ENCODE data around the gene MICU2. TPM values are rescaled to one million over a fixed set of nuclear protein-coding genes. Genes with fewer than 3 reads are reported as not detected.

MICU2 gene
- total and polyA plus RNA-seq, 4 donors: 27.5 to 31.9 (median 30.2) TPM

DNA sequence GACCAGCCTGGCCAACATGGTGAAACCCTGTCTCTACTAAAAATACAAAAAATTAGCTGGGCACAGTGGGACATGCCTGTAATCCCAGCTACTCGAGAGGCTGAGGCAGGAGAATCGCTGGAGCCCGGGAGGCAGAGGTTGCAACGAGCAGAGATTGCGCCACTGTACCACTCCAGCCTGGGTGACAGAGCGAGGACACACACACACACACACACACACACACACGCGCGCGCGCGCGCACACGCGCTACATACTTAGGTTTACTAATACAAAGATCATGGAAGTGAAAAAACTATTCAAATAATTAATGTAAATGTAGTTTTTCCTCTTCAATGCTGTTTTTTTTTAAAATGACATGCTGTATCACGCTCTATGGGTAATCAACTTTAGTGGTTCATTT lies 86.4 kb downstream of the MICU2 start:
- H3K4me3 ChIP-seq (ENCODE audit: low read length in 2 of 2): no peak overlapping the region
- H3K4me1 ChIP-seq (ENCODE audit: control insufficient read depth in 1 of 2, insufficient read depth in 2 of 2, low read length in 2 of 2): no peaks in the 10 kb centered on the region
- peaks cover 0 to 3% of the 10 kb centered on the region in 2 donors for H3K36me3 ChIP-seq (ENCODE audit: control insufficient read depth in 1 of 2, insufficient read depth in 2 of 2, low read length in 1 of 2)
- intact Hi-C loops (cut with DNase I): no loop called here
- no peaks in the 10 kb centered on the region for H3K9me3 ChIP-seq (ENCODE audit: control insufficient read depth, low read length)
- DNase-seq (no peak), ATAC-seq (ENCODE audit: low FRiP score) (no peak)
- 88 to 92% methylated on average over 16 of the region's 16 CpGs for WGBS, 2 donors
- H3K27ac ChIP-seq (ENCODE audit: low read depth in 1 of 2, low read length in 2 of 2): no peak overlapping the region
- H3K27me3 ChIP-seq (ENCODE audit: control insufficient read depth in 1 of 2, insufficient read depth in 2 of 2, low read length in 1 of 2): no peaks in the 10 kb centered on the region

DNA sequence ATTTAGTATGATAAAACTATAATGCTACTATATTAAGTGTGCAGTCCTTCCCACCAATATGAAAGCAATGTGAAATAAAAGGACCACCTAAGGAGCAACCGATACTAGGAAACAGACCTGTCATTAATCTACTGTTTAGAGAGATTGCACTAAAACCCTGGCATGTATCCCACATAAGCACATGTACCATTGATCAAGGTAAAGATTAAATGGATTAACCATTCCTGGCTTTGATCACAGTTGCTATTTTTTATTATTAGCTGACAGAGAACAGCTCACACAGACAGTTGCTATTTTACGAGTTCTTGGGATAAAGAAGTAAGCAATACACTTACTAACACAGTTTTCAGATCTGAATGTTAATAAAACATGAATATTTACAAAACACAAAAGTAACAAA lies 87.2 kb downstream of the MICU2 start:
- H3K27ac ChIP-seq (ENCODE audit: low read depth in 1 of 2, low read length in 2 of 2): no peak overlapping the region
- no peaks in the 10 kb centered on the region for H3K27me3 ChIP-seq (ENCODE audit: control insufficient read depth in 1 of 2, insufficient read depth in 2 of 2, low read length in 1 of 2)
- ATAC-seq (ENCODE audit: low FRiP score): no peak
- peaks cover 2 to 3% of the 10 kb centered on the region in 2 donors for H3K36me3 ChIP-seq (ENCODE audit: control insufficient read depth in 1 of 2, insufficient read depth in 2 of 2, low read length in 1 of 2)
- DNase-seq: no peak
- no peak overlapping the region for H3K4me3 ChIP-seq (ENCODE audit: low read length in 2 of 2)
- H3K4me1 ChIP-seq (ENCODE audit: control insufficient read depth in 1 of 2, insufficient read depth in 2 of 2, low read length in 2 of 2): no peaks in the 10 kb centered on the region
- H3K9me3 ChIP-seq (ENCODE audit: control insufficient read depth, low read length): no peaks in the 10 kb centered on the region
- 92 to 94% methylated on average over 2 of the region's 2 CpGs for WGBS, 2 donors
- intact Hi-C loops (cut with DNase I): no loop called here

DNA sequence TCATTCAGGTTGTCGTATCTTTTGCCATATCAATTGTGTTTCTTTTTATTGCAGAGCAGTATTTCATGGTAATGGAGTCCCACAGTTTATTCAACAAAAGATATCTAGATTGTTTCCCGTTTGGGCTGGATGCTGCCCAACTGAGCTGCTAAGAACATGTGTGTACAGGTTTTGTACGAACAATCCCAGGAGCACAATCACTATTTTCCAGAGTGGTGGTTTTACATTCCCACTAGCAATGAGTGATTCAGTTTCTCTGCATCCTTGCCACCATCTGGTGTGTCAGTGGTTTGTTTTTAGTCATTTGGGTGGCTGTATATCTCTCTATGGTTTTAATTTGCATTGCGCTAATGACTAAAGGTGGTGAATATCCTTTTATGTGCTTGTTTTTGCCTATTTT lies 92.1 kb downstream of the MICU2 start:
- ATAC-seq (ENCODE audit: low FRiP score): no peak
- Histone ChIP-seq H3K27ac (ENCODE audit: low read depth in 1 of 2, low read length in 2 of 2) (no peak overlapping the region), H3K9me3 (ENCODE audit: control insufficient read depth, low read length) (no peaks in the 10 kb centered on the region), H3K27me3 (ENCODE audit: control insufficient read depth in 1 of 2, insufficient read depth in 2 of 2, low read length in 1 of 2) (no peaks in the 10 kb centered on the region), H3K36me3 (ENCODE audit: control insufficient read depth in 1 of 2, insufficient read depth in 2 of 2, low read length in 1 of 2) (peaks cover 0 to 2% of the 10 kb centered on the region in 2 donors), H3K4me1 (ENCODE audit: control insufficient read depth in 1 of 2, insufficient read depth in 2 of 2, low read length in 2 of 2) (no peaks in the 10 kb centered on the region), H3K4me3 (ENCODE audit: low read length in 2 of 2) (no peak overlapping the region)
- WGBS, 2 donors: 55 to 66% methylated on average over 4 of the region's 4 CpGs
- DNase-seq: no peak
- intact Hi-C loops (cut with DNase I): no loop called here

DNA sequence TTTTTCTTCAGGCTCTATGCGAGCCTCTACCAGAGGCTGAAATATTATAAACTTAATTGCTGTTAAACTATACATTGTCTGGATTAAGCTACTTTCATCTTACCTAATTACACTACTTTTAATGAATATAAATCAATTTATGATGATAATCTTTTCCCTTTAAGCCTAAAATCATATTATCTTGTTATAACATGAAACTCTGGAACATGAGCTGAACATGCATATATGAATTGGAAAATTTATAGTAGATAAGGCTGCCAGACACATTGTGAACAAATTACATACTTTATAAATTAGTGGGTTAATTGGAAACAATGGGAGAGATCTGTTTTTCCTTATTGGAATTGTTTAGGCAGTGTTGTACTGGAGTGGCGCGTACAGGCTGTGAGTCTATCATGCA lies 99.6 kb downstream of the MICU2 start:
- H3K9me3 ChIP-seq (ENCODE audit: control insufficient read depth, low read length): no peaks in the 10 kb centered on the region
- H3K4me3 ChIP-seq (ENCODE audit: low read length in 2 of 2): no peak overlapping the region
- ATAC-seq (ENCODE audit: low FRiP score) (no peak), DNase-seq (no peak)
- intact Hi-C loops (cut with DNase I): no loop called here
- no peaks in the 10 kb centered on the region for H3K27me3 ChIP-seq (ENCODE audit: control insufficient read depth in 1 of 2, insufficient read depth in 2 of 2, low read length in 1 of 2)
- peaks cover 0 to 2% of the 10 kb centered on the region in 2 donors for H3K36me3 ChIP-seq (ENCODE audit: control insufficient read depth in 1 of 2, insufficient read depth in 2 of 2, low read length in 1 of 2)
- 94 to 97% methylated on average over 3 of the region's 3 CpGs for WGBS, 2 donors
- H3K4me1 ChIP-seq (ENCODE audit: control insufficient read depth in 1 of 2, insufficient read depth in 2 of 2, low read length in 2 of 2): no peaks in the 10 kb centered on the region
- no peak overlapping the region for H3K27ac ChIP-seq (ENCODE audit: low read depth in 1 of 2, low read length in 2 of 2)

DNA sequence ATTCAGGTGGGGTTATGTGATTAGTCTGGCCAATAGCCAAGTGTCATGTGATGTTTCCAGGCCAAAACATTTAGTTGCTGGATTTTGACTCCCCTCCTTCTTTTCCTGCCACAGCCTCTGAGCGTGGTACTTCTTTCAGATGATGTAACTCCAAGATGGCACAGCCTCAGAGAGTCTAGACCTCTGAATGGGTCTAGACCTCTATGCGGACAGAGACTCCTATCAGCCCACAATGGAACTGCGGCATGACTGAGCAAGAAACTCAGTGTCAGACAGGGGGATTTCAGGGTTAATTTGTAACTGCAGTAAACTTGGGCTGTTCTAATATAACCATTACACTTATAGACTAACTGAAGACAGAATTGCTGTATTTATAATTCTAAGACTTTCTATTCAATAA lies 102.3 kb downstream of the MICU2 start:
- no peak overlapping the region for H3K27ac ChIP-seq (ENCODE audit: low read depth in 1 of 2, low read length in 2 of 2)
- no peak for ATAC-seq (ENCODE audit: low FRiP score)

DNA sequence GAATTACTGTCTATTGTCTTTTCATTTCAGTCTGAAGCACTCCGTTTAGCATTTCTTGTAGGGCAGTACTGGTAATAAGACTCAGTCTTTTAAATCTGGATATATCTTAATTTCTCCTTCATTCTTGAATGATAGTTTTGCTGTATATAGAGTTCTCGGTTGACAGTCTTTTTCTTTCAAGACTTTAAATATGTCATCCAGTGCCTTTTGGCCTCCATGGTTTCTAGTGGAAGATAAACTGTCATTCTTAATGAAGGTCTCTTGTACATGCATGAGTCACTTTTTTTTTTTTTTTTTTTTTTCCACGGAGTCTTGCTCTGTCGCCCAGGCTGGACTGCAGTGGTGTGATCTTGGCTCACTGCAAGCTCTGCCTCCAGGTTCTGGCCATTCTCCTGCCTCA lies 117.6 kb downstream of the MICU2 start:
- H3K36me3 ChIP-seq (ENCODE audit: control insufficient read depth in 1 of 2, insufficient read depth in 2 of 2, low read length in 1 of 2): peaks cover 4 to 6% of the 10 kb centered on the region in 2 donors
- H3K27ac ChIP-seq (ENCODE audit: low read depth in 1 of 2, low read length in 2 of 2): no peak overlapping the region
- 96 to 98% methylated on average over 4 of the region's 4 CpGs for WGBS, 2 donors
- peaks cover 0 to 2% of the 10 kb centered on the region in 2 donors for H3K27me3 ChIP-seq (ENCODE audit: control insufficient read depth in 1 of 2, insufficient read depth in 2 of 2, low read length in 1 of 2)
- no peaks in the 10 kb centered on the region for H3K4me1 ChIP-seq (ENCODE audit: control insufficient read depth in 1 of 2, insufficient read depth in 2 of 2, low read length in 2 of 2)
- H3K4me3 ChIP-seq (ENCODE audit: low read length in 2 of 2): no peak overlapping the region
- peaks cover 4% of the 10 kb centered on the region for H3K9me3 ChIP-seq (ENCODE audit: control insufficient read depth, low read length)
- intact Hi-C loops (cut with DNase I): loop anchor here in 1 of 2 donors (10.0 kb wide), 1 partner anchor 372 kb away; no protein-coding TSS in a partner anchor
- ATAC-seq (ENCODE audit: low FRiP score): no peak
- DNase-seq: no peak

More for the DNA sequence above, 102.3 kb downstream of the MICU2 start:
- H3K4me3 ChIP-seq (ENCODE audit: low read length in 2 of 2): no peak overlapping the region
- H3K27me3 ChIP-seq (ENCODE audit: control insufficient read depth in 1 of 2, insufficient read depth in 2 of 2, low read length in 1 of 2): no peaks in the 10 kb centered on the region
- peaks cover 0 to 3% of the 10 kb centered on the region in 2 donors for H3K36me3 ChIP-seq (ENCODE audit: control insufficient read depth in 1 of 2, insufficient read depth in 2 of 2, low read length in 1 of 2)
- intact Hi-C loops (cut with DNase I): no loop called here
- no peaks in the 10 kb centered on the region for H3K9me3 ChIP-seq (ENCODE audit: control insufficient read depth, low read length)
- 97% methylated on average over 3 of the region's 3 CpGs for WGBS, 2 donors
- no peaks in the 10 kb centered on the region for H3K4me1 ChIP-seq (ENCODE audit: control insufficient read depth in 1 of 2, insufficient read depth in 2 of 2, low read length in 2 of 2)
- DNase-seq: no peak

DNA sequence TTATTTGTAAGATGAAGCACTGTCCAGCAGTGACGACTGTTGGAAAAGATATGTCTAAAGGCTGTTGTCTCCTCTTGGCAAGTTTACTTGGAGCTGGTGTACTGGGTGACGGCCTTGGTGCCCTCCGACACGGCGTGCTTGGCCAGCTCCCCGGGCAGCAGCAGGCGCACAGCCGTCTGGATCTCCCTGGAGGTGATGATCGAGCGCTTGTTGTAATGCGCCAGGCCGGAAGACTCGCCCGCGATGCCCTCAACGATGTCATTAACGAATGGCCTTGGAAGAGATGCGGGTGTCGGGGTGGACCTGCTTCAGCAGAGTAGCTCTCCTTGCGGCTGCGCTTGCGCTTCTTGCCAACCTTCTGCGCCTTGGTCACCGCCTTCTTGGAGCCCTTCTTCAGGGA lies 120.2 kb downstream of the MICU2 start:
- H3K9me3 ChIP-seq (ENCODE audit: control insufficient read depth, low read length): no peaks in the 10 kb centered on the region
- intact Hi-C loops (cut with DNase I): loop anchor here in 1 of 2 donors (10.0 kb wide), 1 partner anchor 369 kb away; no protein-coding TSS in a partner anchor
- H3K27ac ChIP-seq (ENCODE audit: low read depth in 1 of 2, low read length in 2 of 2): no peak overlapping the region
- peaks cover 0 to 2% of the 10 kb centered on the region in 2 donors for H3K27me3 ChIP-seq (ENCODE audit: control insufficient read depth in 1 of 2, insufficient read depth in 2 of 2, low read length in 1 of 2)
- DNase-seq: no peak
- WGBS, 2 donors: 86 to 90% methylated on average over 24 of the region's 24 CpGs
- H3K4me3 ChIP-seq (ENCODE audit: low read length in 2 of 2): no peak overlapping the region
- ATAC-seq (ENCODE audit: low FRiP score): no peak
- H3K36me3 ChIP-seq (ENCODE audit: control insufficient read depth in 1 of 2, insufficient read depth in 2 of 2, low read length in 1 of 2): no peaks in the 10 kb centered on the region
- no peaks in the 10 kb centered on the region for H3K4me1 ChIP-seq (ENCODE audit: control insufficient read depth in 1 of 2, insufficient read depth in 2 of 2, low read length in 2 of 2)

DNA sequence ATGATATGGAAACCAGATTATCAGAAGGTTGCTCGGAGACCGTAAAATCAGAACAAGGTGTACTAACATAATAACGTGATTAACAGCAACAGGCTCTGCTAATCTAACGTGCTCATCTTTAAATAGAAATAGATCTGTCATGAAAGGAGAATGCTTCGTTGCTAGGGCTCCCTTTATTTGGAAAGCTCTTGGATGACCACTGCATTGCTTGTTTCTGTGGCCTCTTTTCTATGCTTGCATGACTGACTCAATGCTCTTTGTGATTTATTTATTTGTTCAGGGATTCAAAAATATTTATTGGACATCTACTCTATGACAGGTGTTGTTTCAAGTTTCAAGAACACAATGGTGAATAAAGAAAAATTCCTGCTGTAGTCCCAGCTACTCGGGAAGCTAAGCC lies 122.6 kb downstream of the MICU2 start:
- 62% methylated on average over 6 of the region's 6 CpGs for WGBS, 2 donors
- Histone ChIP-seq H3K36me3 (ENCODE audit: control insufficient read depth in 1 of 2, insufficient read depth in 2 of 2, low read length in 1 of 2) (no peaks in the 10 kb centered on the region), H3K4me1 (ENCODE audit: control insufficient read depth in 1 of 2, insufficient read depth in 2 of 2, low read length in 2 of 2) (no peaks in the 10 kb centered on the region), H3K27ac (ENCODE audit: low read depth in 1 of 2, low read length in 2 of 2) (no peak overlapping the region), H3K9me3 (ENCODE audit: control insufficient read depth, low read length) (no peaks in the 10 kb centered on the region), H3K27me3 (ENCODE audit: control insufficient read depth in 1 of 2, insufficient read depth in 2 of 2, low read length in 1 of 2) (peaks cover 0 to 2% of the 10 kb centered on the region in 2 donors), H3K4me3 (ENCODE audit: low read length in 2 of 2) (no peak overlapping the region)
- ATAC-seq (ENCODE audit: low FRiP score) (no peak), DNase-seq (no peak)
- intact Hi-C loops (cut with DNase I): loop anchor here in 1 of 2 donors (10.0 kb wide), 1 partner anchor 367 kb away; no protein-coding TSS in a partner anchor

DNA sequence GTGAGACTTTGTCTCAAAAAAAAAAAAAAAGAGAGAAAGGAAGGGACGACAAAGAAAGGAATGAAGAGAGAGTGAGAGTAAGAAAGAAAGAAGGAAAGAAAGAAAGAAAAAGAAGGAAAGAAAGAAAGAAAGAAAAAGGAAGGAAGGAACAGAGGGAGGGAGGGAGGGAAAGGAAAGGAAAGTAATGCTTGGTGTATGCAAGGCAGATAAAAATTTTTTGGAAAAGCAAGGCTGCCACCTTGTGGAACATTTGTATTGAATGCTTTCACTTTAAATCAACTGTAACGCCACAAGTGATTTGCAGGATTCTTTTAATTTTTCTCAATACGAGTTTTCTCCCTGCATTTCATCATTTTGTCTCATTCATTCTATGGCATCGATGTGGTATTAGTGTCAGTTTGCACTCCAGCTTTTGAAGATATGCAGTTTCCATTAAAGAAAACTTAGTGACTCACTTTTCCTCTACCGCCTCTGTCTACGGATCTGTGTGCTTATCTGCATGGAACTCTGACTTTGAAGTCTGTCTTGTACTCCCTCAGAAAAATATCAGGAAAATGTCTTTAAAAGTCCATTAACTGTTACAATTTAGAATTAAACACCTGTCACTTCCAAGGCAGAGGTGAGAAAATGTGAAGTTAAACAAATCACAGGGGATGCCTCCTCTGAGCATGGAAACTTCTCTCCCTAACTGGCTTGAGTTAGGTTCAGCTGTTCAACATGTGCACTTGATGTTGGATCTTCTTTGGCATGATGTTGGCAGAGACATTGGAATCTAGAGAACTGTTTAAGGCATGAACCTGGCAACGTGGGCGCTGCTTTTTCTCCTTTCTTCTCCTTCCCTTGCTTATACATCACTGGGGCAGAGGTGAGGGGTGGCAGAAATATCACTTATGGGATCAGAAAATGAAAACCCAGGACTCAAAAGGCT lies 124.8 kb downstream of the MICU2 start:
- DNase-seq (no peak), ATAC-seq (ENCODE audit: low FRiP score) (peak; percentile 83)
- no peak overlapping the region for H3K4me3 ChIP-seq (ENCODE audit: low read length in 2 of 2)
- intact Hi-C loops (cut with DNase I): loop anchor here (2.0 to 5.0 kb wide), 4 partner anchors 182 to 537 kb away; no protein-coding TSS in a partner anchor
- peaks cover 0 to under 1% of the 10 kb centered on the region in 2 donors for H3K27me3 ChIP-seq (ENCODE audit: control insufficient read depth in 1 of 2, insufficient read depth in 2 of 2, low read length in 1 of 2)
- WGBS, 2 donors: 9 to 10% methylated on average over 8 of the region's 8 CpGs
- no peaks in the 10 kb centered on the region for H3K4me1 ChIP-seq (ENCODE audit: control insufficient read depth in 1 of 2, insufficient read depth in 2 of 2, low read length in 2 of 2)
- no peaks in the 10 kb centered on the region for H3K36me3 ChIP-seq (ENCODE audit: control insufficient read depth in 1 of 2, insufficient read depth in 2 of 2, low read length in 1 of 2)
- H3K9me3 ChIP-seq (ENCODE audit: control insufficient read depth, low read length): no peaks in the 10 kb centered on the region
- H3K27ac ChIP-seq (ENCODE audit: low read depth in 1 of 2, low read length in 2 of 2): no peak overlapping the region
